HS-27A (cell line): Measurements from ENCODE around the gene GABPB2.

Source experiments
- DNase-seq: peaks from one replicate; pipeline ENCODE4 v3.0.0-alpha.2; 2012; ENCODE audit warnings: low read depth, missing footprints

Gene GABPB2

GRCh38 chr1:151133018-151133806, 62.7 kb downstream of the GABPB2 start:
- DNase-seq, result no peak

GRCh38 chr1:151134396-151134795, 63.8 kb downstream of the GABPB2 start:
- no peak for DNase-seq

- DNase-seq, result no peak
These were observed 64.4 kb downstream of the GABPB2 start for GRCh38 chr1:151134991-151135390.

DNA sequence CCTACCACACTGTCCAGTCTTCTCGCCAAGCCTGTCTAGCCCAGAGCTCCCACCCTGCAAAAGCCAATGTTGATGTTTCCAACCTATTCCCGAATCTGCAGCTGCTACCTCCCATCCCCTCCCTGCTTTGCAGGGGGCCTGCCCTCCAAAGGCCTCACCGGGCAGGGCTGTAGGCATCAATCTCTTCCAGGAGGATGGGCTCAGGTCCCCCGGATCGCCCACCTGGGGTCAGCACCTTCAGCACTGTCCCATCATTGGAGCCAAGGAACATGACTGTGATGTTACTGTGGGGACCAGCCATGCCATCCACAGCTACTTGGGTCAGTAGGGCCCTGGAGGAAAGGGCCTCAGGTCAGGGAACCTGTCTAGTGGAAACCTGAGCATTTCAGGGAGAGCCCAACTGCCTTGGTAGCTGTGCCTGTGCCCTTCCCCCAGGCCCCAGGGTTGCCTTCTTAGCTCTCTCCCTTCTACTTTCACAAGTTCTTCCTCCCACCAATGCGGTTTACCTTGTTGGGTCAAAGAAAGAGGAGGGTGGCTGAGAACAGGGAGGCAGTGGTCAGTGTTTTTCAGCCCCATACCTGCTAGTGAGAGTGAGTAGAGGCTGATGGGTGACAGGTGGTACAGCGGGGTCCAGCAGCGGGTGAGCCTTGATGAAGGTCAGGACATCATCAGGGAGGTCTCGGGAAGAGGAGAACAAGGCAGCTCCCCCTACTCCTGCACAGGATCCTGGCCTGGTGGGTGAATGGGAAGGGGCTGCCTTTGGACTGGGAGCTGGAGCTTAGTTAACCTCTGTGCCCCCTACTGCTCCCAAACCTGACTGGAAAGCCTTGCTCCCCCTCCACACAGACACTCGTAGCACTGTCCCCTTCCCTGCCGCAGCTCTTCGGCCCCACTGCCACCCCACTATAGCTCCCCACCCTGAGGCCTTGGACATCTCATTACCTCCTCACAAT, 65.1 kb downstream of the GABPB2 start:
- no peak for DNase-seq

GRCh38 chr1:151137789-151138188, 67.2 kb downstream of the GABPB2 start:
- DNase-seq, result no peak

GRCh38 chr1:151142411-151143056, 72.0 kb downstream of the GABPB2 start:
- DNase-seq, result no peak

- no peak for DNase-seq
These were observed 72.5 kb downstream of the GABPB2 start for GRCh38 chr1:151143057-151143435.

GRCh38 chr1:151143986-151144385, 73.4 kb downstream of the GABPB2 start:
- no peak for DNase-seq

DNA sequence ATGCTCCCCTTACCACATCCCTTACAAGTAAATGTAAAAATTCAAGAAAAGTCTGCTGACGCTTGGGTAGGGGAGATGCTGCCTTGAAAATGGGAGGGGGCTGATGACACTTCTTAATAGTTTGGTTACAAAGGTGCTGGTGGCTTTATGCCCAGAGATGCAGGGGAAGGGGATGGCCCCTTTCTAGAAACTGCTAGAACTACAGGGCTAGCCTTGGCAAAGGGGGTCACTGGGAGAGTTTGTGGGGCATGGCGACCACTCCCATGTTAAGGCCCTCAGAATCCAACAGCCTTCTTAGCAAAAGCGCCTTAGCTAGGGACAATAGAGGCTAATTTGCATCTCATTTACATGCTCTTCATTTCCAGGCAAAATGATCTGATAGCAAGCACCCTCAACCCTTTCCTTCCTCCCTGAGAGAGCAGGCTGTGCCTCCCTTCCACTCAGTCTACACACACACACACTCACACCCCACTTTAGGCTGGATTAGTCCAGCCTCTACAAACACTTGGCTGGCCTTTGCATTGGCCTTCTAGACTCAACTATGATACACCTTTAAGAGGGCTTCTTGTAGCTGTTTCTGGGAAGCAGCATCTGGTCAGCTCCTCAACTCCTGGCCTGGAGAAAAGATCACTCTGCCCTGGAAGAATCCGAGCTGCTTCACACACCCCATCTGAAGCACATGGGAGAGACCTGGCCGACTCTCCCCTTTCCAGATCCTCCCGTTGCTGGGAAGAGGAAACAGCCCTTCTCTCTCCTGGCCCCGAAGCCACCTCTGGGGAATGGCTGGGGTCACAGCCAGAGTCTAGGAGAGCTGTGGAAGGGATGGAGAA, 74.1 kb downstream of the GABPB2 start:
- no peak for DNase-seq

- no peak for DNase-seq
These were observed 74.9 kb downstream of the GABPB2 start for GRCh38 chr1:151145304-151146071.

GRCh38 chr1:151146072-151146411, 75.5 kb downstream of the GABPB2 start:
- DNase-seq, result no peak

- DNase-seq, result peak; percentile 75
These were observed 76.0 kb downstream of the GABPB2 start, which contains the start of gene SEMA6C for GRCh38 chr1:151146412-151147131. Gene SEMA6C (minus strand): TSS chr1:151146631. CDS start chr1:151142621, 4,010 bp downstream.

- no peak for DNase-seq
These were observed 76.6 kb downstream of the GABPB2 start for GRCh38 chr1:151147132-151147503.

DNA sequence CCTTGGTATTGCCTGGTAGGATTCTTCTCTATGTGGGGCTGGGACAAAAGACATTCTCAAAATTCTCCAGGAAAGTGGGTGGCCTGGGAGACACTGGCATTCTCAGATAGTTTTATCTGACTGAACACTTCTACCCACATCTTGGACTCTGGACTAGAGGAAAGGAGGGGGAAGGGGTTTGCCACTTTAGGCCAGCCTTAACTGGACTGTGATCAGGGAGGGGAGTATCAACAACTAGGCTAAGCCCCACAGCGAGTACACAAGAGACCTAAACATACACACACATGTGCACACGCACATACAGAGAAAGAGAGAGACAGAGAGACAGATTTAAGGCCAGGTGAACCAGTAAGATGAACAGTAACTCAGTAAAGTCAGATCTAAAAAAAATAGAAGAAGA, 77.1 kb downstream of the GABPB2 start:
- DNase-seq, result no peak

GRCh38 chr1:151156515-151156819, 85.9 kb downstream of the GABPB2 start, which contains the start of gene TNFAIP8L2:
Gene TNFAIP8L2 (plus strand): TSS chr1:151156649. CDS start chr1:151158698, 2,049 bp downstream.
- no peak for DNase-seq

- no peak for DNase-seq
These were observed 86.5 kb downstream of the GABPB2 start for GRCh38 chr1:151157067-151157531.

- no peak for DNase-seq
These were observed 87.8 kb downstream of the GABPB2 start for GRCh38 chr1:151158326-151158725.

DNA sequence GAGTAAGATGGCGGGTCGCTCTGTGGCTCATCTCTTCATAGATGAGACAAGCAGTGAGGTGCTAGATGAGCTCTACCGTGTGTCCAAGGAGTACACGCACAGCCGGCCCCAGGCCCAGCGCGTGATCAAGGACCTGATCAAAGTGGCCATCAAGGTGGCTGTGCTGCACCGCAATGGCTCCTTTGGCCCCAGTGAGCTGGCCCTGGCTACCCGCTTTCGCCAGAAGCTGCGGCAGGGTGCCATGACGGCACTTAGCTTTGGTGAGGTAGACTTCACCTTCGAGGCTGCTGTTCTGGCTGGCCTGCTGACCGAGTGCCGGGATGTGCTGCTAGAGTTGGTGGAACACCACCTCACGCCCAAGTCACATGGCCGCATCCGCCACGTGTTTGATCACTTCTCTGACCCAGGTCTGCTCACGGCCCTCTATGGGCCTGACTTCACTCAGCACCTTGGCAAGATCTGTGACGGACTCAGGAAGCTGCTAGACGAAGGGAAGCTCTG, 88.2 kb downstream of the GABPB2 start:
- no peak for DNase-seq

- no peak for DNase-seq
These were observed 88.8 kb downstream of the GABPB2 start for GRCh38 chr1:151159373-151159772.

DNA sequence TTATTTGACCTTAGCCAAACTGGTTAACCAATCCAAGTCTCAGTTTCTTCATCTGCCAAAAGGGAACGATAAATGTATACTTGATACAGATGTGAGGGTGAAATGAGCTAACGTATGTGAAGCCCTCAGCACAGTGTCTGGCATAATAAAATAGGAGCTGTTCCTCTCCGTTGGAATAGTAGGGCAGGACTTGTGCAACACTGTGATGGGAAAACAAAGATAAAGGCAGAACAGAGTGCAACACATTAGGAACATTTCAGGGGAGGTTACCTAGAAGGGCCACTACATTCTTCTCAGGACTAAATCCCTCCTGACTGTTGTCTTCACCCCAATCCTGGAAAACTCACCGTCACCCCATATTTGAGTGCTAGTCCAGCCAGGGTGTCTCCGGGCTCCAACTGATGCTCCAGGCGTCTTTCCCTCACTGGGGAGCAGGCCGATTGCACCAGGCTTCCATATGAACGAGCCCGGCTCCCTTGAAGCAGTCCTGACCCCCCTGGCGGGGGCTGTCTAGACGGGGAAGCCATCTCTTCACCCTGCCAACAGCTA, 94.2 kb downstream of the GABPB2 start:
- DNase-seq, result no peak
